MM.1S (cell line): Measurements from ENCODE around the gene MUC5AC.

Experiments used
- DNase-seq: peaks from one replicate; pipeline ENCODE4 v3.0.0-alpha.2; 2015
- H2AFZ ChIP-seq: fragments of 300-600 bp; sonication (generic); 2 replicates; pipeline ENCODE4 v1.6.0; 2016; ENCODE audit warnings: antibody characterized with exemption, low read length
- H3F3A ChIP-seq: fragments of 300-600 bp; sonication (generic); 2 replicates; pipeline ENCODE4 v1.6.1; 2016; ENCODE audit warnings: mild to moderate bottlenecking, antibody characterized with exemption, low read length, moderate library complexity, mixed read lengths; ENCODE audit not compliant: insufficient read depth
- H3K27ac ChIP-seq: fragments of 300-600 bp; sonication (generic); 2 replicates; pipeline ENCODE4 v1.5.1; 2016; ENCODE audit warnings: mild to moderate bottlenecking, low read length
- H3K27me3 ChIP-seq: fragments of 300-600 bp; sonication (generic); replicated peaks from 2 replicates; pipeline ENCODE4 v1.6.0; 2016; ENCODE audit warnings: low read length; ENCODE audit not compliant: insufficient read depth
- H3K36me3 ChIP-seq: fragments of 300-600 bp; sonication (generic); replicated peaks from 2 replicates; pipeline ENCODE4 v1.6.1; 2016; ENCODE audit warnings: mild to moderate bottlenecking, low read length, mixed read lengths; ENCODE audit not compliant: insufficient read depth
- H3K4me1 ChIP-seq: fragments of 300-600 bp; sonication (generic); 2 replicates; pipeline ENCODE4 v1.6.1; 2016; ENCODE audit warnings: low read length, mixed read lengths
- H3K4me2 ChIP-seq: fragments of 300-600 bp; sonication (generic); 2 replicates; pipeline ENCODE4 v1.6.0; 2016; ENCODE audit warnings: low read depth, low read length
- H3K4me3 ChIP-seq: fragments of 300-600 bp; sonication (generic); 2 replicates; pipeline ENCODE4 v1.5.1; 2016; ENCODE audit warnings: low read length, mixed read lengths
- H3K79me2 ChIP-seq: fragments of 300-600 bp; sonication (generic); 2 replicates; pipeline ENCODE4 v1.6.1; 2016; ENCODE audit warnings: mixed run types, low read length, mixed read lengths
- H3K9ac ChIP-seq: fragments of 300-600 bp; sonication (generic); 2 replicates; pipeline ENCODE4 v1.6.1; 2016; ENCODE audit warnings: low read length, mixed read lengths
- H3K9me2 ChIP-seq: fragments of 300-600 bp; sonication (generic); replicated peaks from 2 replicates; pipeline ENCODE4 v1.6.1; 2016; ENCODE audit warnings: mild to moderate bottlenecking, low read length, mixed read lengths; ENCODE audit not compliant: insufficient read depth
- H3K9me3 ChIP-seq: fragments of 300-600 bp; sonication (generic); replicated peaks from 2 replicates; pipeline ENCODE4 v1.6.1; 2016; ENCODE audit warnings: mild to moderate bottlenecking, low read length, mixed read lengths; ENCODE audit not compliant: insufficient read depth
- H4K20me1 ChIP-seq: fragments of 300-600 bp; sonication (generic); 2 replicates; pipeline ENCODE4 v1.6.1; 2016; ENCODE audit warnings: mild to moderate bottlenecking, low read length, moderate library complexity, mixed read lengths; ENCODE audit not compliant: insufficient read depth
- CTCF ChIP-seq: fragments of 300-600 bp; sonication (generic); IDR thresholded peaks from 2 replicates; pipeline ENCODE4 v1.5.1; 2016; ENCODE audit warnings: antibody characterized with exemption, low read length, mixed read lengths
- EZH2 ChIP-seq: fragments of 300-600 bp; sonication (generic); optimal IDR thresholded peaks from 2 replicates; pipeline ENCODE3; 2017; ENCODE audit warnings: low read depth, mild to moderate bottlenecking, antibody characterized with exemption, low read length, mixed read lengths
- EZH2phosphoT487 ChIP-seq: fragments of 300-600 bp; sonication (generic); IDR thresholded peaks from 2 replicates; pipeline ENCODE4 v1.6.1; 2018; ENCODE audit warnings: antibody characterized with exemption, low read length

Gene MUC5AC

GRCh38 chr11:1208144-1208393 is 50.3 kb downstream of the MUC5AC start:
- H3K27ac ChIP-seq = no peak overlapping the region
- H3K9me3 ChIP-seq = no peaks in the 10 kb centered on the region
- H3K9me2 ChIP-seq = no peaks in the 10 kb centered on the region
- no peak overlapping the region for H3K9ac ChIP-seq
- no peak overlapping the region for H2AFZ ChIP-seq
- no peak overlapping the region for H3K4me2 ChIP-seq
- H3K79me2 ChIP-seq = no peaks in the 10 kb centered on the region
- no peak for DNase-seq
- no peaks in the 10 kb centered on the region for H3K36me3 ChIP-seq
- H3K27me3 ChIP-seq = peaks cover 93% of the 10 kb centered on the region
- no peaks in the 10 kb centered on the region for H3K4me1 ChIP-seq
- H3K4me3 ChIP-seq = no peak overlapping the region
- no peaks in the 10 kb centered on the region for H4K20me1 ChIP-seq
- no peaks in the 10 kb centered on the region for H3F3A ChIP-seq
- TF ChIP-seq CTCF (no peak), EZH2 (no peak), EZH2phosphoT487 (no peak)

GRCh38 chr11:1208394-1209261 is 50.9 kb downstream of the MUC5AC start:
- H4K20me1 ChIP-seq = no peaks in the 10 kb centered on the region
- no peak for TF ChIP-seq CTCF
- no peak for TF ChIP-seq EZH2phosphoT487
- no peak for TF ChIP-seq EZH2
- H3K27me3 ChIP-seq = peaks cover 93% of the 10 kb centered on the region
- H3K9me2 ChIP-seq = no peaks in the 10 kb centered on the region
- H3K4me1 ChIP-seq = no peaks in the 10 kb centered on the region
- no peaks in the 10 kb centered on the region for H3F3A ChIP-seq
- H3K4me2 ChIP-seq = no peak overlapping the region
- H3K36me3 ChIP-seq = no peaks in the 10 kb centered on the region
- no peaks in the 10 kb centered on the region for H3K9me3 ChIP-seq
- no peaks in the 10 kb centered on the region for H3K79me2 ChIP-seq
- no peak overlapping the region for H2AFZ ChIP-seq
- H3K4me3 ChIP-seq = no peak overlapping the region
- no peak overlapping the region for H3K27ac ChIP-seq
- no peak overlapping the region for H3K9ac ChIP-seq
- DNase-seq = no peak

GRCh38 chr11:1209371-1210057 is 51.8 kb downstream of the MUC5AC start:
- Histone ChIP-seq H3K9ac (no peak overlapping the region), H2AFZ (no peak overlapping the region), H3K36me3 (no peaks in the 10 kb centered on the region), H3F3A (no peaks in the 10 kb centered on the region), H3K4me3 (no peak overlapping the region), H3K27me3 (peaks cover 93% of the 10 kb centered on the region), H3K79me2 (no peaks in the 10 kb centered on the region), H3K27ac (no peak overlapping the region), H3K9me3 (no peaks in the 10 kb centered on the region), H3K4me2 (no peak overlapping the region), H3K9me2 (no peaks in the 10 kb centered on the region), H4K20me1 (no peaks in the 10 kb centered on the region), H3K4me1 (no peaks in the 10 kb centered on the region)
- DNase-seq = no peak
- TF ChIP-seq EZH2phosphoT487 = no peak
- TF ChIP-seq EZH2 = no peak
- TF ChIP-seq CTCF = no peak
